Ectodermal cell (in vitro differentiated cells): ENCODE results near the gene MAP4K1.
"Not testable (repeated sequence)": the region's sequence is repeated elsewhere in the genome, so short reads cannot be mapped to it uniquely, and the experiment has no call there.

Experiments used
- H3K27ac ChIP-seq: 2 replicates; pipeline ENCODE4 v1.7.0; 2013; ENCODE audit warnings: mild to moderate bottlenecking, low read depth, low read length; ENCODE audit not compliant: insufficient read depth, poor library complexity, severe bottlenecking
- H3K27me3 ChIP-seq: 2 replicates; pipeline ENCODE4 v1.7.0; 2013; ENCODE audit warnings: mild to moderate bottlenecking, low read length; ENCODE audit not compliant: insufficient read depth, control insufficient read depth, poor library complexity, severe bottlenecking
- H3K36me3 ChIP-seq: one replicate; pipeline ENCODE4 v1.7.0; 2013; ENCODE audit warnings: low read length; ENCODE audit not compliant: control insufficient read depth, insufficient read depth
- H3K4me1 ChIP-seq: one replicate; pipeline ENCODE4 v1.7.0; 2013; ENCODE audit warnings: low read length; ENCODE audit not compliant: control insufficient read depth, insufficient read depth
- H3K4me3 ChIP-seq: 2 replicates; pipeline ENCODE4 v1.7.0; 2013; ENCODE audit warnings: low read depth, low read length, control low read depth; ENCODE audit not compliant: insufficient read depth
- H3K9me3 ChIP-seq: 2 replicates; pipeline ENCODE4 v1.7.0; 2013; ENCODE audit warnings: mild to moderate bottlenecking, low read length, moderate library complexity; ENCODE audit not compliant: control insufficient read depth
- WGBS, 2 experiments: methylation state at CpG; one replicate each; pipeline ENCODE4 v1.1.7; 2013; ENCODE audit warnings: missing lambda C conversion rate in 2 of 2; 5-methylcytosine and 5-hydroxymethylcytosine counted together

MAP4K1 gene

GRCh38 chr19:38558933-38559332 lies 58.8 kb downstream of the MAP4K1 start:
- H3K4me1 ChIP-seq, H3K27ac ChIP-seq, H3K4me3 ChIP-seq, H3K36me3 ChIP-seq, H3K27me3 ChIP-seq, H3K9me3 ChIP-seq: not testable (repeated sequence)
- 93% methylated on average over 7 of the region's 7 CpGs for WGBS, 2 experiments

DNA sequence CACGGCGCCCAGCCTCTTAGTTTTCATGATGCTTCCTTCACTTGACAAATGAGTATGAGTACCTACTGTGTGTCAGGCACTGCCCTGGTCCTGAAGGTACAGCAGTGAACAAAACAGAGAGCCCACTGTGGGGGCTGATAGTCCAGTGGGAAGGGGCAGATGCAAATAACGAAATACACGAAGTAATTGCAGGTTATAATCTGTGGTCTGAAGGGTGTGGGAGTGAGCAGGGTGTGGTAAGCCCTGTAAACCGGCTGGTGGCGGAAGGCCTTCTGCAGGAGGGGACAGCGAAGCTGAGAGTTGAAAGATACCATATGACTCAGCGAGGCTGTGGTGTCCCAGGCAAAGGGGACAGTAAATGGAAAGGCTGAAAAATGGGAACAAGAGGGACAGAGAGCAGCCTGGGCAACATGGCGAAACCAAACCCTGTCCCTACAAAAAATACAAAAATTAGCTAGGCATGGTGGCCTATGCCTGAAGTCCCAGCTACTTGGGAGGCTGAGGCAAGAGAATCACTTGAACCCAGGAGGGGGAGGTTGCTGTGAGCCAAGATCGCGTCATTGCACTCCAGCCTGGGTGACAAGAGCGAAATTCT lies 60.5 kb downstream of the MAP4K1 start:
- Histone ChIP-seq H3K36me3 (no peaks in the 10 kb centered on the region), H3K4me1 (no peaks in the 10 kb centered on the region), H3K4me3 (no peak overlapping the region), H3K9me3 (no peaks in the 10 kb centered on the region), H3K27ac (no peak overlapping the region), H3K27me3 (no peaks in the 10 kb centered on the region)
- 88 to 92% methylated on average over 12 of the region's 12 CpGs for WGBS, 2 experiments

GRCh38 chr19:38556521-38557174 lies 61.1 kb downstream of the MAP4K1 start:
- no peaks in the 10 kb centered on the region for H3K9me3 ChIP-seq
- WGBS, 2 experiments = 91 to 93% methylated on average over 7 of the region's 7 CpGs
- H3K4me1 ChIP-seq = no peaks in the 10 kb centered on the region
- H3K4me3 ChIP-seq = no peak overlapping the region
- H3K27ac ChIP-seq = no peak overlapping the region
- H3K36me3 ChIP-seq = no peaks in the 10 kb centered on the region
- no peaks in the 10 kb centered on the region for H3K27me3 ChIP-seq

DNA sequence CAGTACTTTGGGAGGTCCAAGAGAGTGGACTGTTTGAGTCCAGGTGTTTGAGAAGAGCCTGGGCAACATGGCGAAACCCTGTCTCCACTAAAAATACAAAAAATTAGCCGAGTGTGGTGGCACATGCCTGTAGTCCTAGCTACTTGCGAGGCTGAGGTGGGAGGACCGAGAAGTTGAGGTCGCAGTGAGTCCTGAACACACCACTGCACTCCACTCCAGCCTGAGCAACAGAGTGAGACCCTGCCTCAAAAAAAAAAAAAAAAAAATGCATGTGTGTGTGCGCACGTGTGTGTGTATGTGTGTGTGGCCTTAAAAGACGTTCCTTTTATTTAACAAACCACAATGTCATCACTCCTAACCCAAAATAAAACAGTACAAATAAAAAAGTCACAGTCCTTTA lies 62.6 kb downstream of the MAP4K1 start:
- Histone ChIP-seq H3K4me1 (no peaks in the 10 kb centered on the region), H3K27me3 (no peaks in the 10 kb centered on the region), H3K27ac (no peak overlapping the region), H3K36me3 (no peaks in the 10 kb centered on the region), H3K4me3 (no peak overlapping the region), H3K9me3 (no peaks in the 10 kb centered on the region)
- 91 to 94% methylated on average over 5 to 6 of the region's 8 CpGs for WGBS, 2 experiments

DNA sequence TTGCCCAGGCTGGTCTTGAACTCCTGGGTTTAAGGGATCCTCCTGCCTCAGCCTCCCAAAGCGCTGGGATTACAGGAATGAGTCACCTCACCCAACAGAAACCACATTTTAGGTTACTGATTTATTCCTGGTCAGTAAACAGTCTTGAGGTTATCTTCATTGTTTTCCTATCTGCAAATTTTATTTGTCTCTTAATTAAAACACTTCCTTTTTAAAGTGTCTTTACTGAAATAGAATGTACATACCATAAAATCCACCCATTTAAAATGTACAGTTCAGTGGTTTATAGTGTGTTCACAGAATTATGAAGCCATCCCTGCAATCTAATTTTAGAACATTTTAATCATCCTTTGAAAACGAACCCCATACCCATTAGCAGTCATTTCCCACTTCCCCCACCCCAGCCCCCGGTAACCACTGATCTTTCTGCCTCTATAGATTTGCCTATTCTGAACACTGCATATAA lies 63.0 kb downstream of the MAP4K1 start:
- H3K36me3 ChIP-seq = no peaks in the 10 kb centered on the region
- no peaks in the 10 kb centered on the region for H3K27me3 ChIP-seq
- 84 to 94% methylated on average over 3 of the region's 3 CpGs for WGBS, 2 experiments
- no peaks in the 10 kb centered on the region for H3K9me3 ChIP-seq
- H3K4me1 ChIP-seq = no peaks in the 10 kb centered on the region
- no peak overlapping the region for H3K4me3 ChIP-seq
- no peak overlapping the region for H3K27ac ChIP-seq

- not testable (repeated sequence) for H3K9me3 ChIP-seq, H3K4me1 ChIP-seq, H3K36me3 ChIP-seq, H3K27ac ChIP-seq, H3K4me3 ChIP-seq, H3K27me3 ChIP-seq
- 100% methylated on average over 1 of the region's 1 CpG for WGBS, 2 experiments
These were observed 64.5 kb downstream of the MAP4K1 start for GRCh38 chr19:38553239-38553638.

- Histone ChIP-seq H3K4me3 (no peak overlapping the region), H3K27me3 (no peaks in the 10 kb centered on the region), H3K27ac (no peak overlapping the region), H3K9me3 (no peaks in the 10 kb centered on the region), H3K4me1 (no peaks in the 10 kb centered on the region), H3K36me3 (no peaks in the 10 kb centered on the region)
- WGBS, 2 experiments = 90 to 92% methylated on average over 6 of the region's 6 CpGs
These were observed 66.3 kb downstream of the MAP4K1 start for GRCh38 chr19:38551450-38551813.

DNA sequence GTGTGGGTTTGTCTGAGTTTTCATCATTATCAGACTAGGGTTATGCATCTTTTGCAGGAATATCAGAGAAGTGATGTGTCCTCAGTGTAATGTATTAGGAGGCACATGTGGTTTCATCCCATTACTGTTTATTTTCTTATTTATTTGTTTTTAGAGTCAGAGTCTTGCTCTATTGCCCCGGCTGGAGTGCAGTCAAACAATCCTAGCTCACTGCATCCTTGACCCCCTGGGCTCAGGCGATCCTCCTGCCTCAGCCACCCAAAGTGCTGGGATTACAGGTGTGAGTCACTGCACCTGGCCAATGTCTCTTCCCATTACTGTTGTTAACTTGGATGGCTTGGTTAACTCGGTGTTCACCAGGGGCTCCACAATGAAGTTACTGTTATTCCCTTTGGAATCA lies 67.4 kb downstream of the MAP4K1 start:
- H3K27me3 ChIP-seq = no peaks in the 10 kb centered on the region
- no peak overlapping the region for H3K4me3 ChIP-seq
- no peaks in the 10 kb centered on the region for H3K9me3 ChIP-seq
- 79 to 91% methylated on average over 3 of the region's 3 CpGs for WGBS, 2 experiments
- no peaks in the 10 kb centered on the region for H3K36me3 ChIP-seq
- H3K27ac ChIP-seq = no peak overlapping the region
- H3K4me1 ChIP-seq = no peaks in the 10 kb centered on the region

DNA sequence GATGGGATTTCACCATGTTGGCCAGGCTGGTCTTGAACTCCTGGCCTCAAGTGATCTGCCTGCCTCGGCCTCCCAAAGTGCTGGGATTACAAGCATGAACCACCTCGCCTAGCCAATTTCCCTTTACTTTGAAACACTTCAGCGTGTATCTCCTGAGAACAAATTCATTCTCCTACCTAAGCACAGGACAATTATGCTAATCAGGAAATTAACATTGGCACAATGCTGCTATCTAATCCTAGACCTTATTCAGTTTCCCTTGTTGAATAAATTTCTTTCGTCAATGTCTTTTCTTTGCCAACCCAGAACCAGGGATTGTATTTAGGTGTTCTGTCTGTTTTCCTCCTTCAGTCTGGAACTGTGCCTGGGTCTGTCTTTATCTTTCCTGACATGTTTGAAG lies 67.8 kb downstream of the MAP4K1 start:
- no peaks in the 10 kb centered on the region for H3K36me3 ChIP-seq
- H3K9me3 ChIP-seq = no peaks in the 10 kb centered on the region
- H3K27ac ChIP-seq = no peak overlapping the region
- 90 to 91% methylated on average over 4 of the region's 4 CpGs for WGBS, 2 experiments
- no peaks in the 10 kb centered on the region for H3K4me1 ChIP-seq
- no peak overlapping the region for H3K4me3 ChIP-seq
- no peaks in the 10 kb centered on the region for H3K27me3 ChIP-seq

- Histone ChIP-seq H3K4me1 (no peaks in the 10 kb centered on the region), H3K36me3 (no peaks in the 10 kb centered on the region), H3K27me3 (no peaks in the 10 kb centered on the region), H3K4me3 (no peak overlapping the region), H3K9me3 (no peaks in the 10 kb centered on the region), H3K27ac (no peak overlapping the region)
- WGBS, 2 experiments = 97 to 100% methylated on average over 5 of the region's 5 CpGs
These were observed 68.7 kb downstream of the MAP4K1 start for GRCh38 chr19:38549061-38549460.
